ENCODE results near the gene ARHGAP24. TPM values are rescaled to one million over a fixed set of nuclear protein-coding genes. Genes with fewer than 3 reads are reported as not detected.

ARHGAP24 gene
- total and polyA plus RNA-seq, 2 donors from 2014 or later: 78.1 to 94.7 TPM

DNA sequence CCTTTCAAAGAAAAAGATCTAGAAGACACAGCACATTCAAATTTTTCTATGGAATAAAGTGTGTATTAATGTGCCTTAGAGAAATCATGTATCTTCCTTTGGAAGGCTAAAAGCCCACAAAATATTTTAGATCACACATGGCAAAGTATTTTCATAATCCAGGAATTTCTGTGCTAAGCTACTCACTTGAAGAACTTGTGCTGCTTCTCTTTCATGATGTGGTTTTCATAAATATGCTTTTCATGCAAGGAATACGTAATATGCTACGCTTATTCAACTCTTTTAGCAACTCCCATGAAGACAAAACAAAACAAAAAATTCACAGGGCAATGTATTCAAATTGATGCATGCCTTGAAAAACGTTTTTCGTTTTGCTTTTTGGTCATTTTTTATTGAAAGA is 125.6 kb downstream of the ARHGAP24 start:
- TF ChIP-seq, protein P1, sequence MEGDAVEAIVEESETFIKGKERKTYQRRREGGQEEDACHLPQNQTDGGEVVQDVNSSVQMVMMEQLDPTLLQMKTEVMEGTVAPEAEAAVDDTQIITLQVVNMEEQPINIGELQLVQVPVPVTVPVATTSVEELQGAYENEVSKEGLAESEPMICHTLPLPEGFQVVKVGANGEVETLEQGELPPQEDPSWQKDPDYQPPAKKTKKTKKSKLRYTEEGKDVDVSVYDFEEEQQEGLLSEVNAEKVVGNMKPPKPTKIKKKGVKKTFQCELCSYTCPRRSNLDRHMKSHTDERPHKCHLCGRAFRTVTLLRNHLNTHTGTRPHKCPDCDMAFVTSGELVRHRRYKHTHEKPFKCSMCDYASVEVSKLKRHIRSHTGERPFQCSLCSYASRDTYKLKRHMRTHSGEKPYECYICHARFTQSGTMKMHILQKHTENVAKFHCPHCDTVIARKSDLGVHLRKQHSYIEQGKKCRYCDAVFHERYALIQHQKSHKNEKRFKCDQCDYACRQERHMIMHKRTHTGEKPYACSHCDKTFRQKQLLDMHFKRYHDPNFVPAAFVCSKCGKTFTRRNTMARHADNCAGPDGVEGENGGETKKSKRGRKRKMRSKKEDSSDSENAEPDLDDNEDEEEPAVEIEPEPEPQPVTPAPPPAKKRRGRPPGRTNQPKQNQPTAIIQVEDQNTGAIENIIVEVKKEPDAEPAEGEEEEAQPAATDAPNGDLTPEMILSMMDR (IDR thresholded peaks at IDR 0.05; ENCODE audit: borderline replicate concordance, extremely low read depth, insufficient read depth): no peak
- no peaks in the 10 kb centered on the region for H3K36me3 ChIP-seq (ENCODE audit: control insufficient read depth in 2 of 3, insufficient read depth in 3 of 3, low read length in 3 of 3)
- no peak overlapping the region for H3K9ac ChIP-seq (ENCODE audit: low read length in 3 of 3)
- no peak for DNase-seq
- intact Hi-C loops (cut with DNase I): no loop called here
- no peaks in the 10 kb centered on the region for H3K27me3 ChIP-seq (ENCODE audit: control insufficient read depth, insufficient read depth, low read length)
- H3K4me3 ChIP-seq (ENCODE audit: low read length in 3 of 3): no peak overlapping the region
- no peaks in the 10 kb centered on the region for H3K9me3 ChIP-seq (ENCODE audit: control insufficient read depth in 2 of 3, insufficient read depth in 1 of 3, low read length in 3 of 3)
- H3K4me1 ChIP-seq (ENCODE audit: control insufficient read depth in 2 of 3, insufficient read depth in 2 of 3, low read depth in 1 of 3, low read length in 3 of 3): no peaks in the 10 kb centered on the region
- H3K27ac ChIP-seq (ENCODE audit: low read depth in 2 of 2, low read length in 2 of 2): no peak overlapping the region
- no peak for FAIRE-seq

- DNase-seq (peak in 2 of 5 donors; percentile 24 to 46), FAIRE-seq (no peak)
- intact Hi-C loops (cut with DNase I): no loop called here
- Histone ChIP-seq H3K36me3 (ENCODE audit: control insufficient read depth in 2 of 3, insufficient read depth in 3 of 3, low read length in 3 of 3) (no peaks in the 10 kb centered on the region), H3K4me3 (ENCODE audit: low read length in 3 of 3) (no peak overlapping the region), H3K9me3 (ENCODE audit: control insufficient read depth in 2 of 3, insufficient read depth in 1 of 3, low read length in 3 of 3) (no peaks in the 10 kb centered on the region), H3K27me3 (ENCODE audit: control insufficient read depth, insufficient read depth, low read length) (no peaks in the 10 kb centered on the region), H3K27ac (ENCODE audit: low read depth in 2 of 2, low read length in 2 of 2) (no peak overlapping the region), H3K9ac (ENCODE audit: low read length in 3 of 3) (no peak overlapping the region), H3K4me1 (ENCODE audit: control insufficient read depth in 2 of 3, insufficient read depth in 2 of 3, low read depth in 1 of 3, low read length in 3 of 3) (no peaks in the 10 kb centered on the region)
- TF ChIP-seq, protein P1 (IDR thresholded peaks at IDR 0.05; ENCODE audit: borderline replicate concordance, extremely low read depth, insufficient read depth): no peak
These were observed 128.7 kb downstream of the ARHGAP24 start for GRCh38 chr4:85603437-85604336.

DNA sequence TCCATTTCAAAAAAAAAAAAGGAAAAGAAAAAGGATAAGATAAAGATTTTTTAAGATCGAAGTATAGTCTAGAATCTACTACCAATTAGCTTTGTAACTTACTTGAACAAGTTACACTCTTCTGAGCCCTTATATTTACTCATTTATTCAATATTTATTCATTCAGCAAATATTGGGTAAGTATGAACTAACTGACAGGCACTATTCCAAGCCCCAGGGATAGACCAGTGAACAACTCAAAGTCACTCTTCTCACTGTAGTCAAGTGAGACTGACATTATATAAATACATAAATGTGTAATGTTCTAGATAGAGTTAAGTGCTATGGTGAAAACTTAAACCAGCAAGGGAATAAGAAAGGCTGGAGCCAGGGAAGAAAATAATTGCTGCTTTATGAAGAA is 131.6 kb downstream of the ARHGAP24 start:
- FAIRE-seq: no peak
- no peaks in the 10 kb centered on the region for H3K27me3 ChIP-seq (ENCODE audit: control insufficient read depth, insufficient read depth, low read length)
- DNase-seq: no peak
- no peaks in the 10 kb centered on the region for H3K4me1 ChIP-seq (ENCODE audit: control insufficient read depth in 2 of 3, insufficient read depth in 2 of 3, low read depth in 1 of 3, low read length in 3 of 3)
- H3K9me3 ChIP-seq (ENCODE audit: control insufficient read depth in 2 of 3, insufficient read depth in 1 of 3, low read length in 3 of 3): no peaks in the 10 kb centered on the region
- no peaks in the 10 kb centered on the region for H3K36me3 ChIP-seq (ENCODE audit: control insufficient read depth in 2 of 3, insufficient read depth in 3 of 3, low read length in 3 of 3)
- H3K4me3 ChIP-seq (ENCODE audit: low read length in 3 of 3): no peak overlapping the region
- TF ChIP-seq, protein P1 (IDR thresholded peaks at IDR 0.05; ENCODE audit: borderline replicate concordance, extremely low read depth, insufficient read depth): no peak
- no peak overlapping the region for H3K9ac ChIP-seq (ENCODE audit: low read length in 3 of 3)
- no peak overlapping the region for H3K27ac ChIP-seq (ENCODE audit: low read depth in 2 of 2, low read length in 2 of 2)
- intact Hi-C loops (cut with DNase I): no loop called here
